Smooth muscle cell of the umbilical artery (primary cell): Measurements from ENCODE around the gene POLR3E. TPM values are rescaled to one million over a fixed set of nuclear protein-coding genes. Genes with fewer than 3 reads are reported as not detected.

Source experiments
- total RNA-seq: library from RNA; depleted of rRNA; stranded (reverse); fragments of >200 nt; gene quantifications from 2 replicates; pipeline ENCODE4 v1.2.3, GENCODE V29; 2014

The POLR3E gene, protein sequence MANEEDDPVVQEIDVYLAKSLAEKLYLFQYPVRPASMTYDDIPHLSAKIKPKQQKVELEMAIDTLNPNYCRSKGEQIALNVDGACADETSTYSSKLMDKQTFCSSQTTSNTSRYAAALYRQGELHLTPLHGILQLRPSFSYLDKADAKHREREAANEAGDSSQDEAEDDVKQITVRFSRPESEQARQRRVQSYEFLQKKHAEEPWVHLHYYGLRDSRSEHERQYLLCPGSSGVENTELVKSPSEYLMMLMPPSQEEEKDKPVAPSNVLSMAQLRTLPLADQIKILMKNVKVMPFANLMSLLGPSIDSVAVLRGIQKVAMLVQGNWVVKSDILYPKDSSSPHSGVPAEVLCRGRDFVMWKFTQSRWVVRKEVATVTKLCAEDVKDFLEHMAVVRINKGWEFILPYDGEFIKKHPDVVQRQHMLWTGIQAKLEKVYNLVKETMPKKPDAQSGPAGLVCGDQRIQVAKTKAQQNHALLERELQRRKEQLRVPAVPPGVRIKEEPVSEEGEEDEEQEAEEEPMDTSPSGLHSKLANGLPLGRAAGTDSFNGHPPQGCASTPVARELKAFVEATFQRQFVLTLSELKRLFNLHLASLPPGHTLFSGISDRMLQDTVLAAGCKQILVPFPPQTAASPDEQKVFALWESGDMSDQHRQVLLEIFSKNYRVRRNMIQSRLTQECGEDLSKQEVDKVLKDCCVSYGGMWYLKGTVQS
- total RNA-seq: 42.5 and 57.9 TPM in 2 replicates

DNA sequence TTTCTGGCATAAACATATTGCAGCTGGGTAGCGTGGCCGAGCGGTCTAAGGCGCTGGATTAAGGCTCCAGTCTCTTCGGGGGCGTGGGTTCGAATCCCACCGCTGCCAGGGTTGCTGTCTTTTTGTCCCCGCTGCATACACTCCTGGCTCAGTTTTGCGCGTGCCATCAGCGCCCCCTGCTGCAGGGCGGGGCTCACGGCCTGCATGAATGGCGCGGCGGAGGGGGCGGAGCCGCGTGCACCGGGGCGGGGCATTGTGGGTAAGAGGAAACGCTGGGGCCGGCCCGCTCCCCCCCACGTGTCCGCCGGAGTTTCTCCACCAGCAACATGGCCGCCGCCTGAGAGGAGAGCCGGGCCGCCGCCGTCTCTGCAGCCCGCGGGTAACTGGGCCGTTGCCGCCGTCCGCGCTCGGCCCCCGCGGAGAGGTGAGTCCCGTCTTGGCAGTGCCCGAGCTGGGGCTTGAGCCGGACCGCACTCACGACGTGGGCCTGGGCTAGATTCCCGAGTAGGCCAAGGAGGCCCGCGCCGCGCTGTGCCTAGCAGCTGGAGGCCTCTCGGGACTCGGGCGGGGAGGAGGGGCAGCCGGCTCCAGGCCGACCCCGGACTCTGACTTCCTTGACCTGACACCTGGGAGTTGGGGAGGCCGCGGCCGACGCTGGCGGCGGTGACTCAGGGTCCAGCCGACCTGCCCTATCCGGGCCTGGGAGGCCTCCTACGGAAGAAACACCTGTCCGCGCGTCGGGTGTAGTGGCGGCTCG, at the start of gene POLR3E:
TSS of gene POLR3E (plus strand) at position 296 of the 757 bp plus-strand sequence. CDS start 5,560 bp downstream, outside the sequence.

GRCh38 chr16:22374311-22375116, 77.3 kb downstream of the POLR3E start, which contains the start of gene CDR2:
Gene CDR2, minus strand, starts transcription at chr16:22374619. Its CDS starts 310 bp downstream, at chr16:22374309.

Other genes starting within 250 kb of the POLR3E start
- 0.18 TPM in 1 of 2 replicates, not detected in the other for gene VWA3A, start 204.9 kb upstream of the POLR3E start, total RNA-seq
- gene SDR42E2, start 134.9 kb upstream of the POLR3E start, total RNA-seq: not detected in 2 replicates
- 22.6 and 27.2 TPM in 2 replicates for gene EEF2K, start 91.1 kb upstream of the POLR3E start, total RNA-seq
- gene CDR2, start 77.2 kb downstream of the POLR3E start, total RNA-seq: 58.8 and 73.5 TPM in 2 replicates
- 82.8 and 140 TPM in 2 replicates for gene NPIPB5, start 213.5 kb downstream of the POLR3E start, total RNA-seq